ENCODE data around the gene FBXL7. TPM values are rescaled to one million over a fixed set of nuclear protein-coding genes. Genes with fewer than 3 reads are reported as not detected.

Gene FBXL7
- polyA plus RNA-seq, 3 donors: not detected

DNA sequence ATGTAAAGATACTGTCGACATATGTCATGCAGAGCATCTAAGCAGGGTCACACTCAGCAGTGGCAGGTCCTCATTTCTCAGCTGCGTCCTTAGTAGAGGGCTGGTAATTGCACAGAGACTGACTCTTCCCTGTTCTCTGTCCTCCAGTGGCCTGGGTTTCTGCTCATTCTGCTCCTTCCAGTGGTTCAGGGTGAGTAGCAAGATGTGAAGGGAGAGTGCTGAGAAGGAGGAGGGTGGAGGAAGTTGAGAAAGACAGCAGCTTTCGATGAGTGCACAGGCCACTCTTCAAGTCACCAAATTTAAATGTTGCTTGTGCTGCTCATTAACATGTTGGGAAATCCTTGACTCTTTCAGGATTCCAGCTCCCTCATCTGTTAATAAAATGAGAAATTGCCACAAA lies 203.9 kb downstream of the FBXL7 start:
- Histone ChIP-seq H3K9ac (ENCODE audit: insufficient read depth, low read length, poor library complexity, severe bottlenecking) (no peak overlapping the region), H3K27ac (ENCODE audit: low read depth in 1 of 2, low read length in 2 of 2) (no peak overlapping the region), H4K20me1 (ENCODE audit: insufficient read depth, low read length) (no peaks in the 10 kb centered on the region), H3K27me3 (ENCODE audit: control insufficient read depth in 2 of 2, insufficient read depth in 2 of 2, low read length in 2 of 2) (no peaks in the 10 kb centered on the region), H3K4me3 (replicated peaks in 1 of 3; ENCODE audit: low read depth in 2 of 3, low read length in 3 of 3) (no peak overlapping the region), H3K9me3 (replicated peaks in 1 of 2; ENCODE audit: control insufficient read depth in 1 of 2, insufficient read depth in 1 of 2, low read length in 2 of 2) (peaks cover 4 to 12% of the 10 kb centered on the region in 2 donors), H3K36me3 (replicated peaks in 1 of 2; ENCODE audit: control insufficient read depth in 1 of 2, insufficient read depth in 2 of 2, low read length in 2 of 2) (no peaks in the 10 kb centered on the region), H3K4me1 (ENCODE audit: control insufficient read depth in 1 of 2, insufficient read depth in 2 of 2, low read length in 2 of 2) (no peaks in the 10 kb centered on the region), H3K79me2 (ENCODE audit: insufficient read depth, low read length) (no peaks in the 10 kb centered on the region), H3K4me2 (replicated peaks; ENCODE audit: extremely low read depth, low read length, poor library complexity, severe bottlenecking) (no peak overlapping the region), H2AFZ (ENCODE audit: insufficient read depth, low read depth, low read length, poor library complexity, severe bottlenecking) (no peak overlapping the region)
- Mint-ChIP-seq H3K4me1 (no peaks in the 10 kb centered on the region), H3K36me3 (no peaks in the 10 kb centered on the region), H3K27me3 (ENCODE audit: low read depth in 3 of 3) (no peaks in the 10 kb centered on the region), H3K27ac (no peak overlapping the region), H3K4me3 (no peak overlapping the region), H3K9me3 (peaks cover 0 to 9% (median 4%) of the 10 kb centered on the region in 7 donors)
- TF ChIP-seq, protein P1, sequence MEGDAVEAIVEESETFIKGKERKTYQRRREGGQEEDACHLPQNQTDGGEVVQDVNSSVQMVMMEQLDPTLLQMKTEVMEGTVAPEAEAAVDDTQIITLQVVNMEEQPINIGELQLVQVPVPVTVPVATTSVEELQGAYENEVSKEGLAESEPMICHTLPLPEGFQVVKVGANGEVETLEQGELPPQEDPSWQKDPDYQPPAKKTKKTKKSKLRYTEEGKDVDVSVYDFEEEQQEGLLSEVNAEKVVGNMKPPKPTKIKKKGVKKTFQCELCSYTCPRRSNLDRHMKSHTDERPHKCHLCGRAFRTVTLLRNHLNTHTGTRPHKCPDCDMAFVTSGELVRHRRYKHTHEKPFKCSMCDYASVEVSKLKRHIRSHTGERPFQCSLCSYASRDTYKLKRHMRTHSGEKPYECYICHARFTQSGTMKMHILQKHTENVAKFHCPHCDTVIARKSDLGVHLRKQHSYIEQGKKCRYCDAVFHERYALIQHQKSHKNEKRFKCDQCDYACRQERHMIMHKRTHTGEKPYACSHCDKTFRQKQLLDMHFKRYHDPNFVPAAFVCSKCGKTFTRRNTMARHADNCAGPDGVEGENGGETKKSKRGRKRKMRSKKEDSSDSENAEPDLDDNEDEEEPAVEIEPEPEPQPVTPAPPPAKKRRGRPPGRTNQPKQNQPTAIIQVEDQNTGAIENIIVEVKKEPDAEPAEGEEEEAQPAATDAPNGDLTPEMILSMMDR (IDR thresholded peaks at IDR 0.05): no peak
- WGBS (ENCODE audit: insufficient coverage): 100% methylated on average over 2 of the region's 3 CpGs
- DNase-seq: no peak
- intact Hi-C loops (cut with micrococcal nuclease): no loop called here

DNA sequence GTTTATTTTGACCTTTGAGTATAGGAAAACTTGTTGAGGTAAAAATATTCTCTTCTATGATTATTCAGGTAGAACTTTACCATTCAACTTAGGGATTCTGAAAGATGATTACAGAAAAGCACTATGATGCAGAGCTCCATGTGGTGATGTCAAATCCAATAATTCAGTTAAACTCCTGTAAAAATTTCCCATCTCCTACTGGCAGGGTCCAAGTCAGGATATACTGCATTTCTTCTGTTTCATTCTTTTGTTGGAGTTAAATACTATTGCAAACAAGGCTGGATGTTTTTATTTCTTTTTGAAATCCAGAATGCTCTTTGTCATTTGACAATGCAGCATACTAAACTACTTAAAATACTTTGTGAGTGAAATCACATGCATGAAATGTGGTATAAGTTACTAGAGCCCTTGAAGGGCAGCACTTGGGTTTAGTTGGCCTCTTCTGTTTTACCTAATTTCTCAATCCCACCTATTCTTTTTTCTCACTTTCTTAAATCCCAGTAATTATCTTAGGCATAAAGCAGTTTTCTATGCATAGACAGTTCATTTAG lies 204.5 kb downstream of the FBXL7 start:
- intact Hi-C loops (cut with micrococcal nuclease): no loop called here
- H3K9me3 Mint-ChIP-seq: peaks cover 0 to 7% (median 4%) of the 10 kb centered on the region in 7 donors

More for the DNA sequence above, 204.5 kb downstream of the FBXL7 start:
- DNase-seq: no peak
- Histone ChIP-seq H3K9ac (ENCODE audit: insufficient read depth, low read length, poor library complexity, severe bottlenecking) (no peak overlapping the region), H3K4me3 (replicated peaks in 1 of 3; ENCODE audit: low read depth in 2 of 3, low read length in 3 of 3) (no peak overlapping the region), H2AFZ (ENCODE audit: insufficient read depth, low read depth, low read length, poor library complexity, severe bottlenecking) (no peak overlapping the region), H4K20me1 (ENCODE audit: insufficient read depth, low read length) (no peaks in the 10 kb centered on the region), H3K79me2 (ENCODE audit: insufficient read depth, low read length) (no peaks in the 10 kb centered on the region), H3K27me3 (ENCODE audit: control insufficient read depth in 2 of 2, insufficient read depth in 2 of 2, low read length in 2 of 2) (no peaks in the 10 kb centered on the region), H3K27ac (ENCODE audit: low read depth in 1 of 2, low read length in 2 of 2) (no peak overlapping the region), H3K36me3 (replicated peaks in 1 of 2; ENCODE audit: control insufficient read depth in 1 of 2, insufficient read depth in 2 of 2, low read length in 2 of 2) (no peaks in the 10 kb centered on the region), H3K4me2 (replicated peaks; ENCODE audit: extremely low read depth, low read length, poor library complexity, severe bottlenecking) (no peak overlapping the region), H3K4me1 (ENCODE audit: control insufficient read depth in 1 of 2, insufficient read depth in 2 of 2, low read length in 2 of 2) (no peaks in the 10 kb centered on the region), H3K9me3 (replicated peaks in 1 of 2; ENCODE audit: control insufficient read depth in 1 of 2, insufficient read depth in 1 of 2, low read length in 2 of 2) (peaks cover 4 to 16% of the 10 kb centered on the region in 2 donors)
- no peaks in the 10 kb centered on the region for H3K27me3 Mint-ChIP-seq (ENCODE audit: low read depth in 3 of 3)
- no peaks in the 10 kb centered on the region for H3K4me1 Mint-ChIP-seq
- TF ChIP-seq, protein P1 (IDR thresholded peaks at IDR 0.05): no peak
- no peak overlapping the region for H3K27ac Mint-ChIP-seq
- H3K4me3 Mint-ChIP-seq: no peak overlapping the region
- no peaks in the 10 kb centered on the region for H3K36me3 Mint-ChIP-seq

Data from CD14-positive monocyte (primary cell).